ENCODE measurements around the gene GPR89B.
"Not testable (repeated sequence)": the region's sequence is repeated elsewhere in the genome, so short reads cannot be mapped to it uniquely, and the experiment has no call there.

The GPR89B gene

GRCh38 chr1:147940456-147940855, 12.2 kb downstream of the GPR89B start:
- not testable (repeated sequence) for DNase-seq (ENCODE audit: low read depth)

- DNase-seq (ENCODE audit: low read depth), result not testable (repeated sequence)
These were observed 14.3 kb downstream of the GPR89B start for GRCh38 chr1:147942563-147942962.

- DNase-seq (ENCODE audit: low read depth), result not testable (repeated sequence)
These were observed 21.3 kb downstream of the GPR89B start for GRCh38 chr1:147949517-147949916.

- DNase-seq (ENCODE audit: low read depth), result not testable (repeated sequence)
These were observed 30.7 kb downstream of the GPR89B start for GRCh38 chr1:147958906-147959305.

DNA sequence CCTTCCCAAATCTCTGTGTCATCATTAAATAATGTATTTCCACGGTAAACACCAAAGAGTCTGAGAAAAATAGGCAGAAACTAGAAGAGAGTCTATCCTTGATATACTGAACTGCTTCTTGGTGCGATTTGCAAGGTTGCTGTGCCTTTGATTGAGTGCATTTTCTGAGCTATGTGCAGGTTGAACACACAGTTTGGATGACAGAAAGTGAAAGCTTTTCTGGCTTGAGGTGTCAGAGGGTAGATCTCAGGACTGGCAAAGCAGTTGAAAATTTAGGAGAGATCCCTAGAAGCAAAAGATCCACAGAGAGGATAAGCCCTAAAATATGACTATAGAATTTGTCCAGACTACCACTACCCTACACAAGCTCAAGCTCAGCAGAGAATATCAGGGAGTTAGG, 31.5 kb downstream of the GPR89B start:
- not testable (repeated sequence) for DNase-seq (ENCODE audit: low read depth)

- not testable (repeated sequence) for DNase-seq (ENCODE audit: low read depth)
These were observed 36.4 kb downstream of the GPR89B start for GRCh38 chr1:147964575-147964974.

DNA sequence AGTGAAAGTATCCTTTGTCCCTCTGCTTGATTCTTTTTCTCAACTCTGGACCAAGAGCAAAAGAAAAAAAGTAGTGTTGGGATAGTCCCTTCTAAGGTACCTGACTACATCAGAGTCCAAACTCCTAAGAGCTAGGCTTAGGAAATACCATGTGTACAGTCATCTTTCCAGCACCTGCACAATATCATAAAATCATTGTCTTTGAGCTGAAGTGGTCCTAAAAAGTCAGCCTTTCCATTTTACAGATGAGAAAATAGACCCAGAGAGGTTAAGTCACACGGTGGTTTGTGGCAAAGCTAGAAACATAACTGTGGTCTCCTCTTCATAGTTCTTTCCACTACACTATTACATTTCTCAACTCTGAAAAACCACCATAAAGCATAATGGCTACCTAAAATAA, 38.4 kb downstream of the GPR89B start:
- DNase-seq (ENCODE audit: low read depth), result not testable (repeated sequence)

DNA sequence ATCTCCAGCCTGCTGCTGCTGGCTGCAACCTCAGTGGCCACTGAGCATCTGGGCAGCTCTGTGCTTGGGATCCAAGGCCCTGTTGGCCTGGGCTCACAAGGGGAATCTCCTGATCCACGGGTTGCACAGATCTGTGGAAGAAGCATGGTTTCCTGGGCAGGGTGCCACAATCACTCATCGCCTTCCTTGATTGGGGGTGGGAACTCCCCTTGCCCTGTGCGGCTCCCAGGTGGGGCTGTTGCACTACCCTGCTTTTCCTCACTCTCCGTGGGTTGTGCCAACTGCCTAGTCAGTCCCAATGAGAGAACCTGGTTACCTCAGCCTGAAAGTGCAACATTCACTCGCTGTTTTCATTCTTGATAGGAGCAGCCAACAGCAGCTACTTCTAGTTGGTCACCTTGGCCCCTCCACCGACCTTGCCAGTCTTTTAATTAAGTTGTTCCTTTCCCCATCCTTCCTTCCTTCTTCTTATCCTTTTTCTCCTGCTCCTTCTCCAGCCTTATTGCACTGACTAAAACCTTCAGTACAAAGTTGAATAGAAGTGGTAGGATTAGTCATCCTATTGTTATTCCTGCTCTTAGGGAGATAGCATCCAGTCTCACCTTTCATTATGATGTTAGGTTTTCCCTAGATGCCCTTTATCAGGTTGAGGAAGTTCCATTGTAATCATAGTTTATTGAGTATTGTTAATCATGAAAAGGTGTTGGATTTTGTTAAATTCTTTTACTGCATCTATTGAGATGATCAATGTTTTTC, 50.9 kb downstream of the GPR89B start:
- DNase-seq (ENCODE audit: low read depth), result not testable (repeated sequence)

- not testable (repeated sequence) for DNase-seq (ENCODE audit: low read depth)
These were observed 57.2 kb downstream of the GPR89B start for GRCh38 chr1:147985374-147985773.

- not testable (repeated sequence) for DNase-seq (ENCODE audit: low read depth)
These were observed 59.7 kb downstream of the GPR89B start for GRCh38 chr1:147987893-147988292.

DNA sequence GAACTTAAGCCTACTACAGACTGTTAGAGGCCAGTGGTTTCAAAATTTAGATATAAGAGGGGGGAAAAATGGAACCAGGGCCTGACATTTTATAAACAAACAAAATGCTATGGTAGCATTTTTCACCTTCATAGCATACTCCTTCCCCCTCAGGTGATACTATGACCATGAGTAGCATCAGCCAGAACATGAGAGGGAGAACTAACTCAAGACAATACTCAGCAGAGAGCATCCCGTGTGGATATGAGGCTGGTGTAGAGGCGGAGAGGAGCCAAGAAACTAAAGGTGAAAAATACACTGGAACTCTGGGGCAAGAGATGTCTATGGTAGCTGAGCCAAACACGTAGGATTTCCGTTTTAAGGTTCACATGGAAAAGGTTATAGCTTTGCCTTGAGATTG, 64.7 kb downstream of the GPR89B start:
- not testable (repeated sequence) for DNase-seq (ENCODE audit: low read depth)

GRCh38 chr1:147993400-147993799, 65.2 kb downstream of the GPR89B start:
- DNase-seq (ENCODE audit: low read depth), result not testable (repeated sequence)

DNA sequence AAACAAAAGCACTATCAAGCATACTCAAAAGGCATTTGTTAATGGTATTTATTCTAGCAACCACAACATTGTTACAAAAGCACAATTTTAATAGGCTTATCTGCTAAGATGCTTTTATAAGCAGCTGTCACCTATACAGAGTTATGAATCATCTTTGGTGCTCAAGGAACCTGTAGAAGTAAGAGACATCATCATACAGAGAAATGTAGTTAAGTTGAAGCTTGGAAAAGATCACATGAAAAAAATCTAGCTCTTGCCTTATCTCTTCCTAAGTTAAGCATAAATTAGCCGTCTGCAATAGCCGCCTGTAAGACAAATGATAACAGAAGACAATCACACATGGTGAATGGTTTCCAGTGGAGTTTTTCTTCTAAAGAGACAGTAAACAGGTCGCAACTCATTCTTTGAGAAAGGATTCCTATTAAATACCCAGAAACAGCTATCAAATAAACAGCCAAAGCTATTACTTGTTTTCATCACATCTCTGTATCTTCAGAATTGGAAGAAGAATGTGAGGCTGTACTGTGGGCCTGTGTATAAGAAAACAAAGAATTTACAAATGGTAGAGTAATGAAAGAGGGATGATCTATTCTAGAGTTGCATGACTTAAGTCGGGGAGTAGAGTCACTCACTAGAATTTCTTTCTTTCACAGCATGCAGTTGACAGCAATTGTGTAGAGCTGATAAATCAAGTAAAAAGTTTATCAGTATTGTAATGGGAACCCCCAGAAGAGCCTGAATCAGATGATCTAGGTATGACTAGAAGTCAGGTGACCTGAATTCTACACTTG, 65.8 kb downstream of the GPR89B start:
- not testable (repeated sequence) for DNase-seq (ENCODE audit: low read depth)

GRCh38 chr1:147996088-147996487, 67.9 kb downstream of the GPR89B start:
- DNase-seq (ENCODE audit: low read depth), result not testable (repeated sequence)

DNA sequence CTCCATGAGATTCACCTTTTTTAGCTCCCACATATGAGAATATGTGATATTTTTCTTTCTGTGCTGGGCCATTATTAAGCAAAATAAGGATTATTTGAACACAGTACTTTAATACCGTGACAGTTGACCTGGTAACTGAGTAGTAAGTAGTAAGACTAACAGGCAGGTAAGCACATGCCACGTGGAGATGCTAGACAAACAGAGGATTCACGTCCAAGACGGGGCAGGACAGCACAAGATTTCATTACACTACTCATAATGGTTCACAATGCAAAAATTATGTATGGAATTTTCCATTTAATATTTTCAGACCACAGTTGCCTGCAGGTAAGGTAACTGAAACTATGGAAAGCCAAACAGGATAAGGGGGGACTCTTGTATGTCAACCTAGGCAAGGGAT, 79.5 kb downstream of the GPR89B start:
- not testable (repeated sequence) for DNase-seq (ENCODE audit: low read depth)

GRCh38 chr1:148010527-148010926, 82.3 kb downstream of the GPR89B start:
- DNase-seq (ENCODE audit: low read depth), result no peak

GRCh38 chr1:148013177-148014144, 85.2 kb downstream of the GPR89B start:
- not testable (repeated sequence) for DNase-seq (ENCODE audit: low read depth)

GRCh38 chr1:148014289-148015200, 86.3 kb downstream of the GPR89B start:
- DNase-seq (ENCODE audit: low read depth), result not testable (repeated sequence)

GRCh38 chr1:148024918-148025317, 96.7 kb downstream of the GPR89B start:
- DNase-seq (ENCODE audit: low read depth), result not testable (repeated sequence)

GRCh38 chr1:148027004-148027403, 98.8 kb downstream of the GPR89B start:
- DNase-seq (ENCODE audit: low read depth), result not testable (repeated sequence)

GRCh38 chr1:148032247-148032646, 104.0 kb downstream of the GPR89B start:
- DNase-seq (ENCODE audit: low read depth), result not testable (repeated sequence)

Data from stromal cell of bone marrow (primary cell).